Measurements from ENCODE around the gene POGZ. TPM values are rescaled to one million over a fixed set of nuclear protein-coding genes. Genes with fewer than 3 reads are reported as not detected.
"Not testable (repeated sequence)": the region's sequence is repeated elsewhere in the genome, so short reads cannot be mapped to it uniquely, and the experiment has no call there.

The POGZ gene
- total RNA-seq, 1 donor from 2014 or later = 13.9 TPM

GRCh38 chr1:151476083-151476482, 16.8 kb upstream of the POGZ start:
- no peak for DNase-seq (ENCODE audit: low read depth in 2 of 2)

- peak in 1 of 2 donors; percentile 38 for DNase-seq (ENCODE audit: low read depth in 2 of 2)
Measured at GRCh38 chr1:151475175-151475574, 15.9 kb upstream of the POGZ start.

- DNase-seq (ENCODE audit: low read depth in 2 of 2) = no peak
Measured at GRCh38 chr1:151474745-151475144, 15.5 kb upstream of the POGZ start.

- peak; percentile 57 to 69 for DNase-seq (ENCODE audit: low read depth in 2 of 2)
Measured at GRCh38 chr1:151472856-151473731, 13.8 kb upstream of the POGZ start.

- DNase-seq (ENCODE audit: low read depth in 2 of 2) = no peak
Measured at GRCh38 chr1:151465026-151465425, 5.7 kb upstream of the POGZ start.

GRCh38 chr1:151461694-151462093, 2.4 kb upstream of the POGZ start:
- no peak for DNase-seq (ENCODE audit: low read depth in 2 of 2)

GRCh38 chr1:151458802-151459330, 428 bp downstream of the POGZ start:
- DNase-seq (ENCODE audit: low read depth in 2 of 2) = peak; percentile 68 to 73

GRCh38 chr1:151457911-151458801, 1.1 kb downstream of the POGZ start:
- DNase-seq (ENCODE audit: low read depth in 2 of 2) = peak; percentile 79 to 81

- no peak for DNase-seq (ENCODE audit: low read depth in 2 of 2)
Measured at GRCh38 chr1:151455966-151456365, 3.3 kb downstream of the POGZ start.

- DNase-seq (ENCODE audit: low read depth in 2 of 2) = no peak
Measured at GRCh38 chr1:151455231-151455630, 4.1 kb downstream of the POGZ start.

GRCh38 chr1:151447696-151448095, 11.6 kb downstream of the POGZ start:
- no peak for DNase-seq (ENCODE audit: low read depth in 2 of 2)

- no peak for DNase-seq (ENCODE audit: low read depth in 2 of 2)
Measured at GRCh38 chr1:151444783-151445177, 14.5 kb downstream of the POGZ start.

- peak; percentile 84 to 87 for DNase-seq (ENCODE audit: low read depth in 2 of 2)
Measured at GRCh38 chr1:151443846-151444782, 15.2 kb downstream of the POGZ start.

- DNase-seq (ENCODE audit: low read depth in 2 of 2) = not testable (repeated sequence)
Measured at GRCh38 chr1:151437396-151437795, 21.9 kb downstream of the POGZ start.

GRCh38 chr1:151436985-151437384, 22.3 kb downstream of the POGZ start:
- no peak for DNase-seq (ENCODE audit: low read depth in 2 of 2)

GRCh38 chr1:151435174-151435573, 24.1 kb downstream of the POGZ start:
- no peak for DNase-seq (ENCODE audit: low read depth in 2 of 2)

GRCh38 chr1:151433827-151434226, 25.5 kb downstream of the POGZ start:
- not testable (repeated sequence) for DNase-seq (ENCODE audit: low read depth in 2 of 2)

GRCh38 chr1:151428068-151428467, 31.2 kb downstream of the POGZ start:
- DNase-seq (ENCODE audit: low read depth in 2 of 2) = no peak

GRCh38 chr1:151425103-151425502, 34.2 kb downstream of the POGZ start:
- DNase-seq (ENCODE audit: low read depth in 2 of 2) = no peak

GRCh38 chr1:151419819-151420218, 39.5 kb downstream of the POGZ start:
- DNase-seq (ENCODE audit: low read depth in 2 of 2) = no peak

- no peak for DNase-seq (ENCODE audit: low read depth in 2 of 2)
Measured at GRCh38 chr1:151418081-151418480, 41.2 kb downstream of the POGZ start.

Data from lung microvascular endothelial cell (primary cell).